AML-193 (cell line): ENCODE data around the gene FRMD4B.

Source experiments
- DNase-seq, 2 experiments: peaks; one replicate each; lab custom pipeline; 2025; lab: John Stamatoyannopoulos, UW

Gene FRMD4B

DNA sequence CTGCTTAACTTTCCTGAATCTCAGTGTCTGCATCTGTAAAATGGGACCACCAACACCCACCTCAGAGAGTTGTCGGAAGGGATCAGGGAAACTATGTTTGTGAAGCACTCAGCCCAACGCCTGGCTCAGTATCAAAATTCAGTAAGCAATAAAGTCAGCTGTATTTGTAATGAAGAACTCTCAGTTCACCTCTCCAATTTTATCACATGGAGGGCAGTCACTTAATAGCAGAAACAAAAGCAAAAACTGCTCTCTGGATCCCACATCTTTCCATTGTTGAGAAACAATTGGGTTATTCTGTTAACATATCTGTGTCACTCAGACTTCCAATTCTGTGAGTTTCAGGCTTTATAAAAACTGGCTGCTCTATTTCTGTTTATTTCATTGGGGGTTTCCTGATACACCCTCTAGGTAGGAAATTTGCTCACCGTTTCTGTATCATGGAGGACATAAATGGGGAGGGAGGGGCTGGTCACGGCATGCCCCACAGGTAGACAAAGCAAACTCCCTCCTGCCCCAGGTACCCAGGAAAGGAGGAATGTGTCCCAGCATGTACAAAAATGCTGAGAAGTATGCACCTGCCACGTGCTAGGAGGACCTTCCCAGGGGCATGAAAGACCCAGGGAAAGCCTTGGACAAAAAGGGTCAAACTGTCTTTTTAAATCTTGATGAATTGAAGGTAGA is 182.1 kb downstream of the FRMD4B start:
- DNase-seq, result no peak

DNA sequence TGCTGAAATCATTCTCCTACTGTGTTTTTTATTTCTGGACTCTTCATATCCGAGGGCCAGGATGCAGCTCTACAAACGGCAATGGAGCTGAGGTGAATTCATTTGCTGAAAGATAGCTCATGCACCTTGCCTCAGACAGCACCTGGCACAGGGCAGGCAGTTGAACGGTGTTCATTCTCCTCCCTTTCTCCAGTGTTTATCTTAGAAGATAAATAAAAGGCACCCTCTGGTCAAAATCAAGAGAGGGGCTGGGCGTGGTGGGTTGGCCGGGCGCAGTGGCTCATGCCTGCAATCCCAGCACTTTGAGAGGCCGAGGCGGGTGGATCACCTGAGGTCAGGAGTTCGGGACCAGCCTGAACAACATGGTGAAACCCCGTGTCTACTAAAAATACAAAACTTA is 184.2 kb downstream of the FRMD4B start:
- DNase-seq, result no peak

DNA sequence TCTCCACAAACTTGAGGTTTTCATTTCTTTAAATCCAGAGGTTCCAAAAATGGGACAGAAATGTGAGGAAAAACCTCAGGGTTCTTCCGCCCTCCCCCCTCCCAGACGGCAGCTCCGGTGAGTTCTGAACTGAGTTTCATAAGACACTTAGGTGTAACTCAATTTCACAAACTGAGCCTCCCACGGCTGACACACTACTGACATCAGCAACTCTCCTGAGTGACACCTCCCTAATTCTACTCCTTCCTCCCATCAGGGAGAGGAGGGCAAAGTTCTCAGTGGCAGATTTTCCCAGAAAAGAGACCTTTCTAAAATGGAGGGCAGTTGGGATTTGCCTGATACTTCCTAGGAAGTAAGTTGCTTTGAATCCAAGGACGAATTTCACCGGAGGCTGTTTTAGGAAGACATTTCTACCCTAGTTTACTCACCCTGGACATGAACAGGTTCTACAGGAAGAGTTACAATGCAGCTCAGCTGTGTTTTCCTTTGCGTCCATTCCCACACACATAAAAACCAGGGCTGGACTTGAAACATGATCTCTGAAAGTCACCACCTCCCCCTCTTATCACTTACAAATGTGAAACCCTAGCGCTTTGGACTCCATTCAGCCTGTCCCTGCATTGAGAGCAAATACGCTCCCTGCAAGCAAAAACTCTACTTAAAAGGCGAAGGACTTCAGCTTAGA is 185.4 kb downstream of the FRMD4B start:
- DNase-seq, result no peak

DNA sequence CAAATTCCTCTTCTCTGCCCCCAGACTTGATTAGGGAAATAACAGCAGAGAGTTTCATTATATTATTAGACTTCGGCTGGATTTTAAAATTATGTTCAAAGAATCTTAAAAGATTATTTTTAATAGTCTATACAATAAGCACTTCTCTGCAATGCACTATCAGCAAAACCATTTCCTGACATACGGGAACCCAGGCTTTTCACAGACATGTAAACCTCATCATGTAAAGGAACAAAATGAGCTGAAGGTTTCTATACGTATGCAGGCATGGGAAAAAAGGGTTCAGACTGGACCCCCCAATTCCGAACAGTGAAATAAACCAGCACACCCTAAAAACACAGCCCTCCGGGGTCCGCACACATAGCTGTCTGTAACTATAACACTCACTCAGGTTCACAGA is 185.9 kb downstream of the FRMD4B start:
- no peak for DNase-seq

DNA sequence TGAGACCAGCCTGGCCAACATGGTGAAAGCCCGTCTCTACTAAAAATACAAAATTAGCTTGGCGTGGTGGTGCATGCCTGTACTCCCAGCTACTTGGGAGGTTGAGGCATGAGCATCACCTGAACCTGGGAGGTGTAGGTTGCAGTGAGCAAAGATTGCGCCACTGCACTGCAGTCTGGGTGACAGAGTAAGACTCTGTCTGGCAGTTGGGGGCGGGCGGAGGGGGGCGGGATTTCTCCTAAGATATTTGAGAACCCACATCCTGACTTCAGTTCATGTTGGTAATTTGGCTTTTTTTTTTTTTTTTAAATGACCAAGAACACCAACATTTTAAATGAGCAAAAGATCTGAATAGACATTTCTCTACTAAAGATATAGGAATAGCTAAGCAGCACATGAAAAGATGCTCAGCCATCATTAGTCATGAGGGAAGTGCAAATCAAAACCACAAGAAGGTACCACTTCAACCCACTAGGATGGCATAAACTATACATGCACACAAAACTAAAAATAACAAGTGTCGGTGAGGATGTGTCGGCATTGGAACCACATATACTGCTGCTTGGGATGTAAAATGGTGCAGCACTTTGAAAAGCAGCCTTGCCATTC is 187.9 kb downstream of the FRMD4B start:
- no peak for DNase-seq

DNA sequence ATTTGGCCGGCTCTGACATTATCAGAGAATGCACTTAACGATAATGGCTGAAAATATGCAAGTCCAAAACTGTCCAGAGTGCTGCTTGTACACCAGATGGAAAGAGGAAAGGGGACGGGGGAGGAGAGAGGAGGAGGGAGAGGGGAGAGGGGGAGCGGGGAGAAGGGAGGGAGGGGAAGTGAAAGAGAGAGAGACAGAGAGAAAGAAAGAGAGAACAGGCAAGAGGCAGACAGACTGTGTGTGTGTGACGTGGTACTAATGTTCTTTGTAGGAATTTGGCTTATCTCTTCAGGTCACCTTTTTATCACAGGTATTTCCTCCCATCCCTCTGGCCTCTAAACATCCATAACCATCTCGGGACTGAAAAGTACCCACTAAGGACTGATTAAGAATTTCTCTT is 188.4 kb downstream of the FRMD4B start:
- no peak for DNase-seq

DNA sequence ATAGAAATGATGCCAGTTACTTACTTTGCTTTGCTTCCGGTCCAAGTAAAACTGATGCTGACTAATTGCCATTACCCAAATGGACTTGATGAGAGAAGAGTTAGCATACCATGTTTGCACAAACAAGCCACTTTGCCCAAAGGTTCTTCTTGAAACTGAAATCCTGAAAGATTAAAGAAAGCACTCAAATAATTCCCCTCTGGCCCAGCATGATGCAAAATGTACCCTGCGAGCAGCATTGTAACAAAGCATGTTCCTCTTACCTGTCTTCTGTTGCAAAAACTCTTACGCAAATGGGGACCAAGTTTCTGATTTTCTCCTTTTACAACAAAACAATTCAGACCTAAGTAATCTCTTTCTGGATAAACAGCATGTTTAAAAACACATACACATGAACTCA is 189.0 kb downstream of the FRMD4B start:
- DNase-seq, result no peak

DNA sequence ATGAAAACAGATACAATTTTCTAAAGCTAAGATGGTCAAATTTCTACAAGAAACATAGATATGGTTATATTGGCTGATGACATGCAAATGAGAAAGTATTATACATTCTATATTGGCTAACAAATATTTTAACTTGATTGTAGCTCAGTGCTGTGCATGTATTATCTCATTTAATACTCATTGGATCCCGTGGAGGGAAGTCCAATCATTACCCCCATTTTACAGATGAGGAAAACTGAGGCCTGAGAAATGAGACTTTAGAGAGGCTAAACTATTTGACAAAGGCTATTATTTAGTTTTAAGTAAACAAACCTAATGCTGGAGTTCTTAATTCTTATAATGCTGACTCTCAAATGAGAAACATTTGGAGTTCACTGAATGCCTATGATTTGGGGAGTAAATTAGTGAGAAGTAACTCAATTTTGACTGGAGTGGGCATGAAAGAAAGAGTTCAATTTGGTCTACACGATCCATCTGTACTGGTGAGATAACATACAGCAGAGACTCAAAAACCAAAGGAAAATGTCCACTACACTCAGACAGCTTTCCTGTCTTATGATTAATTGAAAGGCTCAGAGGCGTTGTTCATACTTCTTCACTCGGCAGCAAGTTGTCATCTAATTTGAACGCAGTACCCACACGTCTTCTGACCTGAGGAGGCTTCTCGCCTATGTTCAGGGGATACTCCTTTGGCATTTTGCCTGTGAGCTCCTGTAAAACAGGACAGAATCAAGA is 191.3 kb downstream of the FRMD4B start:
- DNase-seq, result no peak

DNA sequence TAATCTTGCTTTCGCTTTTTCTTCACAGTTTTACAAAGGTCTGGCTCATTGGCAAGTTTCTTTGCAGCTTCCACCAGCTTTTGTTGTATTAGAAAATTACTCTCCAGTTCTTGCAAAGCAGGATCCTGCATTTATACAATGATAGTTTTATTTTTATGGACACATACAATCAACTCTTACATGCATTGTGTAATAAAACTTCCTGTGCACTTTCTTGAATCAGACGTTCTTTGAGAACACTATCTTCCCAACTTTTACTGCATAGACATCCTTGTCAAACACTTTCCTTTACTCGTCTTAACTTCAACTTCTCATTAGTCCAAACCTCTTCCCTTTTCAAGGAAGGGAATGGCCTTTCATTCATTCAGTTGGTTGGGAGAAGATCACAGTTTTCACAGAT is 192.1 kb downstream of the FRMD4B start:
- DNase-seq, result no peak

DNA sequence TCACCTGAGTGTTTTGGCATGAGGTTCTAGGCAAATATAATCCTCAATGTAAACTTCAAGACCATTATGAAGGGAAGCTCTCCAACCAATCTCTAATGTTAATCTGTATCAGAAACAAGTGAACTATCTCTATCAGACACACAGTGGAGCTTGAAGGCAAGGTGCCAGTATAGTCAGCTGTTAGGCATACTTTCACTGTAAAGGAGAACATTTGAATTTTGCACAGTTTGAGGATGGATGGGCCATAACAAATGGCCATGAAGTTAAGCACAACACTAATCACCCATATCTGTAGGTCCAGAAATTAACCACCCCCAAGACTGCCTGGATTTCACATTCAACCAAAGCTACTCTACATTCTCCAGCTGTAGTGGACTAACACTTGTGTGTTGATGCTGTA is 194.4 kb downstream of the FRMD4B start:
- no peak for DNase-seq

DNA sequence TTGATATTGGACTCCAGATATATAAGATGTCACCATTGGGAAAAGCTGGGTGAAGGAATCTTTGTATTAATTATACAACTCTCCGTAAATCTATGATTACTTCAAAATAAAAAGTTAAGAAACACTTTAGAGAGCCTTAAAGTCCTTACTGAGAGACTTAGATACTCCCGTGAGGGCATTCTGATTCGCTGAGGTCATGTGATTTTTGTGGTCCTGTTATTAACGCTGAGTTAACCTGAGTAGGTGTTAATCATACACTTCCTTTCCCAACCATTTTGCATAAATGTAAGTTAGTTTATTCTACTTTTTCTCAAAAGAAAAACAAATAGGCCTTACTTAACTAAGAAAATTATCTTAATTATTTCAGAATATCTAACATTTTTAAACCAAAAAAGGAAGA is 196.4 kb downstream of the FRMD4B start:
- DNase-seq, result no peak

DNA sequence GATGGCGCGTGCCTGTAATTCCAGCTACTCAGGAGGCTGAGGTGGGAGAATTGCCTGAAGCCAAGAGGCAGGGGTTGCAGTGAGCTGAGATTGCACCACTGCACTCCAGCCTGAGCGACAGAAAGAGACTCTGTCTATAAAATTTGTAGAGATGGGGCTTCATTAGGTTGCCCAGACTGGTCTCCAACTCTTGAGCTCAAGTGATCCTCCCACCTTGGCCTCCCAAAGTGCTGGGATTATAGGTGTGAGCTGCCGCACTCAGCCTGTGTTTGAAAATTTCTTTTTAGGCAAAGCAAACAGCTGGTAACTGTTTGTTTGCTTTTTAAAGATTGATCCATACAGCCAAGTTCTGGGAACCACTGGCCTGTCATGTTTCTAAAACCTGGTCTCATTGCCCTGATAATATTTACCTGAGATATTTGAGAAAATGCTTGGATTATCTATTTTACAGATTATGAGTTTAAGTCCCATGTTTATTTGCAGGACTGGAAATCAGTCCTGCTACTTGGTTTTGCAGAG is 199.3 kb downstream of the FRMD4B start:
- DNase-seq, result no peak

DNA sequence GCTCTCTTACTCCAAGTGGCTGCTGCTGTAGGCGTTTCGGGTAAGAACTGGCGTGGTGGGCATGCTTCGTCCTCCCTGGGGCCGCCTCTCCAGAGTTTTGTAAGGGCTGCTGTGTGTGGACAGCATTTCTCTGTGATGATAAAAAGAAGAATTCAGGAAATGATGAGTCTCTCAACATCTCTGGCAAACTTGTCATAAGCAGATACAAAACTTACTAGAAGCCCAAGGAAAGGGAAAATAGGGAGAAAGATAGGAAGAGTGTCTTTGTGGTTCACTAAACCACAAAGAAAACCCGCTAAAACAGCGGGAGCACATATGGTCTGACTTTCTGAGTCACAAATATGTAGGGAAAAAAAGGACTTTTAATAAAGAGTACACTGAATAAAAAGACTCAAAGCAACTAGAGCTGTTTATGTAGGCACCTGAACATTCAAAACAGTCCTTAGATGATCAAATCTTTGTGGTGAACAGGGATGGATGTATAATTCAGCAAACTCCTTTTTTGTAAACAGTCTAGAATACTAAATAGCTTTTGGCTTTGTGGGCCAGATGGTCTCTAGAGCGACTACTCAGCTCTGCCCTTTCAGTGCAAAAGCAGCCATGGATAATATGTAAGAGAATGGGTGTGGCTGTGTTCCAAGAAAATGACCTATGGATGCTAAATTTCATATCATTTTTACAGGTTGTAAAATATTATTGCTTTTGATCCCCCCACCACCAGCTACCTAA is 203.1 kb downstream of the FRMD4B start:
- DNase-seq, result no peak

DNA sequence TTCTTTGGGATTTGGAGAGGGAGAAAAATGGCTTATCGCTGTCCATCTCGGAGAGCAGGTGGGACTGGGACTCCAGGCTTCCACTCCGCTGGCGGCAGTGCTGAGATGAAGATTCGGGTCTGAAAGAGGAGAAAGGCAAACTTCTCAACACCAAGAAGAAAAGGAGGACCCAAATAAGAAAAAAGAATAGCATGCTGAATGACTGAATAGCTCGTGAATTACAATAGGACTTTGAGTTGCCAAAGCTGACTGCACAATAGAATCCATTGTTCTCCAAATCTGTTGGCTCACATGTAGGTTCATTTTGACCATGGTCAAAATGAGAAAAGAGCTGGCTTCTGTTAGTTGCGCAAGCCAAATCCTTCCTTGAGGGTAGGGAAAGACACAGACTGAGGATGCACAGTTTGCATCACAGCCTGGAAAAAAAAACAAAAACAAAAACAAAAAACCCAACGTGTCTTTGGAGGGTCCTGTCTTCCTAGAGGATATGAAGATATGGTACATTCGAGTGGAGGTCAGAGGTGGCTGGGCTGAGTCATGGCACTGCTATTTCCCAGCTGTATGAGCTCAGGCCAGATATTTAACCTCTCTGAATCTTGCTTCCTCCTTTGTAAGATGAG is 204.2 kb downstream of the FRMD4B start:
- no peak for DNase-seq

DNA sequence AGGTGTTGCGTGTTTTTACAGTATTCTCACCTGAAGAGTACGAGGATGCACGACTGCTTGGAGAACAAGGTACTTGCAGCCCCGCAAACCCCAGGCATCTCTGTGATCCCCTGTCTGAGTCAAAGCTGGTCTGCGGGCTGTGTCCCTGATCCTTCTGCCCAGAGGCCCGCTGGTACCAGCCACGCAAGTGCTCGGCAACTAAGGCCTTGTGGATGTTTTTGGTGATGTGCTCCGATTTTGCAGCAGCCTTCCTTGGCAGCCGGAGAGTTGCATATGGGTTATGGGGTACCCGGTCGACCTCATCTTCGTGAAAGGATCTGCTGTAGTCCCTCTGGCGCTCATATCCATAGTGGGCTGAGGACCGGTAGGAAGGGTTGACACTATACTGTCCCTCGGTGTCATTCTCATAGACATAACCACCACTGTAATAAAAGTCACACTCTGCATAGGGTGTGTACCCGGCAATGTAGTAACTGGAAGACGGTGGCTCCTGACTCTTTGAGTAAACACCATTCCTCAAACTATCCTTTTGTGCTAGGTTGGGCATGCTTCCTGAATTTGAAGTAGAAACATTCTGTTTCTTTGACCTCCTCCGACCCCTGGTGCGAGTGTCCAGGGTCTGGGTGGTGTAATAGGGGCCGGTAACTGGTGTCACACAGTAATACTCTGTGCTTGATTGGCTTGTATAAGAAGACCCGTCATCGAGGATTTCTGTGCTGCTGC is 204.9 kb downstream of the FRMD4B start:
- no peak for DNase-seq

DNA sequence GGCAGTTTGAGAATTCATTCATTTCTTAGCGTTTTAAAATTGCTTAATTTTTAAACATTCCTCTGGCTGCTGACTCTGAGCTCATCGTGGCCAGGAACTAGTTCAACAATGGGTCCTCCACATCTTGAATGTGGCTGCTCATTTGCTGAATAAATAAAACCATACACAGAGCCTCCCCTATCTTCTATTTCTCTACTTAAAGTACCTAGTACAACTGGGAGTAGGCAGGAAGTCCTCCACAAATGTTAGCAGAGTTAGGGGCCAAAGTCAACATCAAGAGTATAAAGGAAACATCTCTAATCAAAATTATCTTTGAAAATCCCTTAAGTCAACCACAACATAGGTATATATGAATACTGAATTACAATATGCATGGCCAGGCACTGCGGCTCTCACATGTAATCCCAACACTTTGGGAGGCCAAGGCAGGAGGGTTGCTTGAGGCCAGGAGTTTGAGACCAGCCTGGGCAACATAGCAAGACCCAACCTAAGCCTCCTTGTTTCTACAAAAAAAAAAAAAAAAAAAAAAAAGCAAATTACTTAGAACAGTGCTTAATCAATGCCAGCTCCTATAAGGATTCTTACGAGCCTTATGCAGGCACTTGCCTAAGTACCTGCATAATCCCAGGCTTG is 206.0 kb downstream of the FRMD4B start:
- no peak for DNase-seq

DNA sequence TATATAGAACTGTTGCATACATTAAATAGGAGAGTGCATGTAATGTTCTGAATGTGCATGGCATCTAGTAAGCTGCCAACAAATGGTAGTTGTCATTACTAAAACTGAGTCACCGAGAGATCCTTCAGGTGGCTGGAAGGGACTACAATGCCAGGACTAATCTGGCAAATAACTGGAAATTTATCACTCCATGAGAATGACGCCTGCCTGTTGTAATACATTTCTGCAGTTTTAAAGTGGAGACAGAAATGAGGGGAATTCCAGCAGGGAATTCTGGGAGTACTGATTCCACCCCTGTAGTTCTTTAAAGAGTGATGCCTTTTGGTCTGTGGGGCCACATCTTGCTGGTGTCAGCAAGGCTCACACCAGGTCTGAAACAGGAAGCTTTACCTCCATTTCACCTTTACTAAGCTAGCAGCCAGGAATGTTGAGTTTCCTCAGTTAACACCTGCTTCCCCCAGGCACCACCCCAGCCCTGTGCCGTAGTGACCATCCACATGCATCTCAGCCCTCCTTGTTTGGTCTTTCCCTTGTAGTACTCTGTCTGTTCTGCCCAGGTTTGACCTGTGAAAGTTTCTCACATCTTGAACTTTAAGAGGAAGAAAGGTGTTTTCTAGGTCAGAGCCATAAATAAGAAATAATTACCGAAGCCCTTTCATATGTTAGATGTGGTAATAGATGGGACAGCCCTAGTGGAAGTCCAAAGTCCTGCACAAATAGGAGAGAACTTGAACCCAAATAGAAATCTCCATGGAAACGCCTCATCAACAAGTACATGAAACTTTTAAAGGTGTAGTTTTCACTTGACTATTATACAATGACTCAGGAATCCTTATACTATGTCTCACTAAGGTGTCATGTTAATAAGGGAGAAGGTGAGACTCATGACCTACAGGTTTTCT is 206.8 kb downstream of the FRMD4B start:
- no peak for DNase-seq

DNA sequence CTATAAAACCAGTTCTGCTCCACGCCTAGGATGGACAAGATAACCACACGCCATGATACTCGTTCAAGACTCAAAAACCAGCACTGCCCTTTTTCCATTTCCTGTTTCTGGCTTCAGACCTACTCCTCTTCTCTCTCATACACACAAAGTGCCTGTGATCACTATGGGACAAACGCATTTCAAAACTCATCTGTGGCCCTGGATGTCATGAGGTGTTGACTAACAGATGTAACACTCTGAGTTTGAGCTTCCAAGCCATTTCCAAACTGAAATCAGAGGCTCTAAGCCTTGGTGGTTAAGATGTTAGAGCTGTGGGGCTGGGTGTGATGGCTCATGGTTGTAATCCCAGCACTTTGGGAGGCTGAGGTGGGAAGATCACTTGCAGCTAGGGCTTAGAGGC is 207.8 kb downstream of the FRMD4B start:
- no peak for DNase-seq
